ENCODE data around the gene TRIM7. TPM values are rescaled to one million over a fixed set of nuclear protein-coding genes. Genes with fewer than 3 reads are reported as not detected.

TRIM7 gene
- total and polyA plus RNA-seq, 2 of the 4 experiments (the other 2 are of a cell fraction) = 0.54 to 1.0 TPM

DNA sequence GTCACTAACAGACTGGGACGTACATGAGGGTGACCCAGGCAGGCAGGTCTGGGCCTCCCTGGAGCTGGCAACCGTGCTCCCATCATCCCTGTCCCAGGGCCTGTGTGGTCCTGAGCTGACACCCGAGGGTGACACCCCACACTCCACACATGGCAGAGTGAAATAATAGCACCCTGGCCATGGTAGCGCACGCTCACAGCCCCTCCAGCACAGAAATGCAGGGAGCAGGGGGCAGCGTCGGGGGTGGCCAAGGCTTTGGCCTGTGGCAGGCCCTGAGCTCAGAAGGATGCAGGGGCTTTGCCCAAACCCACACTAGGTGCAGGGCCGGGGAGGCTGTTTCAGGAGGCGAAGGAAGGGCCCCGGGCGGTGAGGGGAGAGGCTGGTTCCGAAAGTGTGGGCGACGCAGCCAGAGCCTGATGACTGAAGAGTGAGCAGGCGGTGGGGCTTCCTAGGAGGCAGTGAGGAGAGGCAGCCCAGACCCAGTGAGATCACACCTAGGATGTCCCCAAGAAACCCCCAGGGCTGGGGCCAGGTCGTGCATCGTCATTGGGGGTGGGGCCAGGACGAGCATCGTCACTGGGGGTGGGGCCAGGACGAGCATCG lies 44.7 kb downstream of the TRIM7 start:
- Histone ChIP-seq H3K36me3 (ENCODE audit: control insufficient read depth, insufficient read depth, low read length) (no peaks in the 10 kb centered on the region), H4K8ac (ENCODE audit: low read depth in 2 of 2, low read length in 2 of 2) (peak overlapping the region; percentile 40 to 80; a peak in 3 of 4 replicates), H3K23ac (ENCODE audit: low read depth, low read length) (no peak overlapping the region), H3K9me3 (ENCODE audit: control insufficient read depth, insufficient read depth, low read length) (no peaks in the 10 kb centered on the region), H3K4ac (ENCODE audit: low read depth, low read length) (peak overlapping the region; percentile 60), H2AFZ (replicated peaks; ENCODE audit: low read length, poor library complexity) (peak overlapping the region; percentile 98), H2BK5ac (ENCODE audit: low read depth, low read length, poor library complexity, severe bottlenecking) (peak overlapping the region; percentile 55), H4K20me1 (ENCODE audit: insufficient read depth, low read length) (no peaks in the 10 kb centered on the region), H3K4me3 (ENCODE audit: insufficient read depth, low read depth, low read length) (peak overlapping the region; percentile 47), H3K18ac (ENCODE audit: low read depth, low read length) (peak overlapping the region; percentile 57; the same call in 1 of the 2 replicates), H3K27me3 (ENCODE audit: control insufficient read depth, insufficient read depth, low read length) (peaks cover 4% of the 10 kb centered on the region), H2AK5ac (ENCODE audit: low read depth, low read length) (no peak overlapping the region), H2AK9ac (replicated peaks; ENCODE audit: low read depth, low read length, poor library complexity) (peak overlapping the region; percentile 85), H4K5ac (ENCODE audit: low read depth, low read length) (peak overlapping the region; percentile 66), H3K56ac (ENCODE audit: extremely low read depth, insufficient read depth, low read length) (no peak overlapping the region), H4K91ac (ENCODE audit: insufficient read depth, low read depth, low read length) (peak overlapping the region; percentile 31; the same call in 1 of the 2 replicates), H2BK15ac (ENCODE audit: low read depth, low read length) (no peak overlapping the region; the same call in 2 of the 3 replicates), H2BK20ac (ENCODE audit: low read depth, low read length) (0 out of 2 replicates have a peak overlapping the region, but pooled peaks have one; percentile 35), H3K9me1 (ENCODE audit: insufficient read depth, low read length) (peaks cover 3% of the 10 kb centered on the region), H3K4me1 (ENCODE audit: control insufficient read depth, insufficient read depth, low read length) (peaks cover 4% of the 10 kb centered on the region), H3K27ac (ENCODE audit: insufficient read depth, low read length) (peak overlapping the region; percentile 20), H2BK120ac (ENCODE audit: low read depth, low read length) (0 out of 2 replicates have a peak overlapping the region, but pooled peaks have one; percentile 19), H3K9ac (ENCODE audit: low read depth, low read length) (peak overlapping the region; percentile 5; the same call in 1 of the 2 replicates), H3K79me1 (ENCODE audit: low read depth in 1 of 2, low read length in 2 of 2) (no peaks in the 10 kb centered on the region), H3K4me2 (ENCODE audit: low read depth, low read length) (peak overlapping the region; percentile 47), H3K14ac (replicated peaks; ENCODE audit: low read depth, low read length) (no peak overlapping the region)
- WGBS, 2 experiments (ENCODE audit: extremely low coverage in 2 of 2, insufficient read length in 1 of 2) = 20% methylated on average over 1 of the region's 21 CpGs; no CpG with 5 or more reads in 1 of the 2 experiments
- POLR2A ChIA-PET (ENCODE audit: unreplicated experiment) = no interaction called here
- TF ChIP-seq CEBPB (IDR thresholded peaks at IDR 0.05; ENCODE audit: low read depth, low read length) (no peak), ELK1 (IDR thresholded peaks at IDR 0.05; ENCODE audit: borderline replicate concordance, low read depth, low read length) (no peak), MAZ (IDR thresholded peaks at IDR 0.05; ENCODE audit: borderline replicate concordance, low read depth, low read length) (0 out of 2 replicates have a peak, but pooled peaks have one; percentile 27), NFE2L2 (IDR thresholded peaks at IDR 0.05; ENCODE audit: low read depth, low read length) (no peak; the same call in 1 of the 2 replicates)
- intact Hi-C loops (cut with micrococcal nuclease) = loop anchor here (2.0 kb wide), 1 partner anchor 63 kb away; the partner anchor contains the start of gene TRIM41
- peak; percentile 59 for DNase-seq
- in situ Hi-C loops (cut with MboI; ENCODE audit: low sequenced_read_pairs) = no loop called here
- peak; percentile 28 for ATAC-seq (ENCODE audit: low read depth)
- CTCF ChIA-PET = no interaction called here
- dilution Hi-C loops (cut with HindIII; ENCODE audit: low sequenced_read_pairs, unreplicated experiment) = no loop called here
- no TSS peak for BruUV-seq (replicated peaks)

Data from IMR-90 (cell line).